ENCODE data around the gene CELF2.

CELF2 gene

GRCh38 chr10:11068861-11069633, 51.4 kb downstream of the CELF2 start:
- Histone ChIP-seq H3K4me1 (ENCODE audit: insufficient read depth, low read length) (peaks cover 17% of the 10 kb centered on the region), H3K36me3 (ENCODE audit: insufficient read depth, low read length) (no peaks in the 10 kb centered on the region), H3K9me3 (ENCODE audit: low read length) (no peaks in the 10 kb centered on the region), H3K9ac (ENCODE audit: low read length) (no peak overlapping the region), H3K27ac (ENCODE audit: low read depth, low read length) (no peak overlapping the region), H3K27me3 (ENCODE audit: control insufficient read depth in 1 of 2, insufficient read depth in 2 of 2, low read length in 2 of 2) (no peaks in the 10 kb centered on the region), H3K4me3 (ENCODE audit: low read depth in 1 of 2, low read length in 2 of 2) (no peak overlapping the region)

- Histone ChIP-seq H3K9me3 (ENCODE audit: low read length) (no peaks in the 10 kb centered on the region), H3K4me3 (ENCODE audit: low read depth in 1 of 2, low read length in 2 of 2) (no peak overlapping the region), H3K9ac (ENCODE audit: low read length) (no peak overlapping the region)
These were observed 55.7 kb downstream of the CELF2 start for GRCh38 chr10:11073410-11073809.

DNA sequence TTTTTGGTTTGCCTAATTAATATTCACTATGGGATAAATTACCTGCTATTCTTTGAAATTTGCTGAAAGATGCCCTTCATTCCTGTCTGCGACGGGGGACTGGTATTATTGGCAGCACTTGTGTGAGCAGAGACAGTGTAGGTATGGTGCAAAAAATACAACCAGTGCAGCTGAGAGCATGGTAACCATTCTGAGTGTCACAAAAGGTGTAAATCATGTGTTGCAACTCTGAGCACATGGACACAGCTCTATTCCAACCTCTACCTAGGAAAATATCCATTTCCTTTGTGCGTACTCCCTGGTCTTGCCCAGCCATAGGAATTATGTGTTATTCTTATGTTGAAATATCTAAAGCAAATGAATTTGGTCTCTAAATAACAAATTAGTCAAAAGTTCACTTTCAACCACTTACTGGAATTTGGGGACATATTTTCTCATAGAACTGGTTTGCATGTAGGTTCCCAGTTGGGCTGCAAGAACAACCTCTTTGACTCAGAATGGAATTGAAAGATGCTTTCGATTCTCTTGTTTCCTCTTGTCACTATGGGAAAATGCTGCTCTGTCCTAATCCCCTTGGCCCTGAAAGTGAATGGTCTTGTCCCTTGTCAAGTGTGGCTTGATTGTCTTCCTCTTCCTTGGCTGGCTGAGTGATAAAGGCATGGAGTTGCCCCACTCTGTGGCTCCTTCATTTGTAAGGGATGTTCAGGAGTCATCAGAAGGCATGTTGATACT, 57.0 kb downstream of the CELF2 start:
- Histone ChIP-seq H3K27ac (ENCODE audit: low read depth, low read length) (no peak overlapping the region), H3K4me3 (ENCODE audit: low read depth in 1 of 2, low read length in 2 of 2) (no peak overlapping the region), H3K4me1 (ENCODE audit: insufficient read depth, low read length) (peaks cover 14% of the 10 kb centered on the region), H3K27me3 (ENCODE audit: control insufficient read depth in 1 of 2, insufficient read depth in 2 of 2, low read length in 2 of 2) (no peaks in the 10 kb centered on the region), H3K9ac (ENCODE audit: low read length) (no peak overlapping the region), H3K9me3 (ENCODE audit: low read length) (no peaks in the 10 kb centered on the region), H3K36me3 (ENCODE audit: insufficient read depth, low read length) (no peaks in the 10 kb centered on the region)

More at GRCh38 chr10:11073410-11073809, 55.7 kb downstream of the CELF2 start:
- Histone ChIP-seq H3K4me1 (ENCODE audit: insufficient read depth, low read length) (peaks cover 14% of the 10 kb centered on the region), H3K27me3 (ENCODE audit: control insufficient read depth in 1 of 2, insufficient read depth in 2 of 2, low read length in 2 of 2) (no peaks in the 10 kb centered on the region), H3K27ac (ENCODE audit: low read depth, low read length) (no peak overlapping the region), H3K36me3 (ENCODE audit: insufficient read depth, low read length) (no peaks in the 10 kb centered on the region)

DNA sequence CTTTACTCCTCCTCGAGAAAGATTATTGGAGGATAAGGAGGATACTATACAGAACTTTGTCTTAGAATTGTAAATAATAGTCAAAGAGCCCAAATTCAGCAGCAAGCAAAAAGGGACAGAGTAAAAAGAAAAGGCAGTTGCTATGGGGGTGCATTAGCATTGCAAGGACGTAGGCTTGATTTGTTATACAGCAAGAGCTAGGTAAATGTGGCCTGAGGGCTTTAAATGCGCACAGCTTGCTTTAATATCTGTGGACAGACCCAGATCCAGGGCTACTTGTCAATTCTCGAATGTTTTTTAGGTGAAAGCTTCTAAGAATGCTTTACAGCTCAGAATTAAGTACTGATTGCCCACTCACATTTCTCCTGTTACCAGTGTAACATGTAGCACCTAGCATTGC, 58.5 kb downstream of the CELF2 start:
- Histone ChIP-seq H3K9me3 (ENCODE audit: low read length) (no peaks in the 10 kb centered on the region), H3K4me1 (ENCODE audit: insufficient read depth, low read length) (peaks cover 17% of the 10 kb centered on the region), H3K27me3 (ENCODE audit: control insufficient read depth in 1 of 2, insufficient read depth in 2 of 2, low read length in 2 of 2) (no peaks in the 10 kb centered on the region), H3K36me3 (ENCODE audit: insufficient read depth, low read length) (no peaks in the 10 kb centered on the region), H3K27ac (ENCODE audit: low read depth, low read length) (no peak overlapping the region), H3K9ac (ENCODE audit: low read length) (no peak overlapping the region), H3K4me3 (ENCODE audit: low read depth in 1 of 2, low read length in 2 of 2) (no peak overlapping the region)

DNA sequence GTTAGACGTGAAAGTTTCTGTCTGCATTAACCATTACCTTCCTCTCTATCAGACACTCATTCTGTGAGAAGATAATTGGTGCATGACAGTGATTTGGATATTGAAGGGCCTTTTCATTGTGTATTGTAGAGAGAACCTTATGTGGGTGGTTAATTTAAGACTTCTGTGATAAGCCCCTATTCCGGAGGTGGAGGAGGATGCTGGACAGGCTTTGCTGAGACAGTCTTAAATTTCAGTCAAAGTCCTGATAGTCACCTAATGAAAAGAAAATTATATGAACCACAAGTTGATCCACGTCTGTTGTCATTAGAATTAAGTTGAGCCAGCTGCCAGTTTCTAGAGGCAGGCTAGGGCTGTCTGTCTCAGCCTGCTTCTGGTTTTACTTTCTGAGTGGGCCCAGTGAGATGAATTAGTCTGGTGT, 62.9 kb downstream of the CELF2 start:
- Histone ChIP-seq H3K27ac (ENCODE audit: low read depth, low read length) (no peak overlapping the region), H3K9me3 (ENCODE audit: low read length) (no peaks in the 10 kb centered on the region), H3K27me3 (ENCODE audit: control insufficient read depth in 1 of 2, insufficient read depth in 2 of 2, low read length in 2 of 2) (no peaks in the 10 kb centered on the region), H3K4me1 (ENCODE audit: insufficient read depth, low read length) (peaks cover 14% of the 10 kb centered on the region), H3K4me3 (ENCODE audit: low read depth in 1 of 2, low read length in 2 of 2) (no peak overlapping the region), H3K9ac (ENCODE audit: low read length) (no peak overlapping the region), H3K36me3 (ENCODE audit: insufficient read depth, low read length) (no peaks in the 10 kb centered on the region)

DNA sequence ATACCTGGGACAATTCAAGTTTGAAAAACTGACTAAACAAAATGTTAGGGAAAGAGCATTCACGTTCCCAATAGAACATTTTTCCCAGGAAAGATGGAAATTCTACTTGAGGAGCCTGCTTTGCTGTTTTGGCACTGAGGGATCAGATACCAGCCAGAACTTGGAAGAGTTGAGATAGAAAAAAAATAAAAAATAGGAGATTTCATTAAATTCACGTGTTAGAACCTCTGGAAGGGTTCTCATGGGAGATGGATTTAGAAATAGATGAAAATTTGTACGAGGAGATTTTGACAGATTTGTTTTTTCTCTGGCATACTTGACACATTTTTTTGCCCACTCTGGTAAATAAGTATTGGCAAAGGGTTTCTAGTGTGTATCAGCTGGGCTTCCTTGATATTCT, 63.7 kb downstream of the CELF2 start:
- Histone ChIP-seq H3K36me3 (ENCODE audit: insufficient read depth, low read length) (no peaks in the 10 kb centered on the region), H3K4me3 (ENCODE audit: low read depth in 1 of 2, low read length in 2 of 2) (no peak overlapping the region), H3K9me3 (ENCODE audit: low read length) (no peaks in the 10 kb centered on the region), H3K27ac (ENCODE audit: low read depth, low read length) (no peak overlapping the region), H3K4me1 (ENCODE audit: insufficient read depth, low read length) (peaks cover 22% of the 10 kb centered on the region), H3K9ac (ENCODE audit: low read length) (no peak overlapping the region), H3K27me3 (ENCODE audit: control insufficient read depth in 1 of 2, insufficient read depth in 2 of 2, low read length in 2 of 2) (no peaks in the 10 kb centered on the region)

- no peak overlapping the region for H3K9ac ChIP-seq (ENCODE audit: low read length)
- no peak overlapping the region for H3K27ac ChIP-seq (ENCODE audit: low read depth, low read length)
- no peaks in the 10 kb centered on the region for H3K27me3 ChIP-seq (ENCODE audit: control insufficient read depth in 1 of 2, insufficient read depth in 2 of 2, low read length in 2 of 2)
- H3K36me3 ChIP-seq (ENCODE audit: insufficient read depth, low read length): no peaks in the 10 kb centered on the region
- H3K4me3 ChIP-seq (ENCODE audit: low read depth in 1 of 2, low read length in 2 of 2): no peak overlapping the region
- peaks cover 27% of the 10 kb centered on the region for H3K4me1 ChIP-seq (ENCODE audit: insufficient read depth, low read length)
- no peaks in the 10 kb centered on the region for H3K9me3 ChIP-seq (ENCODE audit: low read length)
These were observed 64.9 kb downstream of the CELF2 start for GRCh38 chr10:11082526-11082925.

GRCh38 chr10:11083051-11083450, 65.4 kb downstream of the CELF2 start:
- peaks cover 27% of the 10 kb centered on the region for H3K4me1 ChIP-seq (ENCODE audit: insufficient read depth, low read length)
- H3K4me3 ChIP-seq (ENCODE audit: low read depth in 1 of 2, low read length in 2 of 2): no peak overlapping the region
- no peak overlapping the region for H3K9ac ChIP-seq (ENCODE audit: low read length)
- H3K27ac ChIP-seq (ENCODE audit: low read depth, low read length): no peak overlapping the region
- no peaks in the 10 kb centered on the region for H3K9me3 ChIP-seq (ENCODE audit: low read length)
- H3K36me3 ChIP-seq (ENCODE audit: insufficient read depth, low read length): no peaks in the 10 kb centered on the region
- no peaks in the 10 kb centered on the region for H3K27me3 ChIP-seq (ENCODE audit: control insufficient read depth in 1 of 2, insufficient read depth in 2 of 2, low read length in 2 of 2)

- no peaks in the 10 kb centered on the region for H3K36me3 ChIP-seq (ENCODE audit: insufficient read depth, low read length)
- no peaks in the 10 kb centered on the region for H3K9me3 ChIP-seq (ENCODE audit: low read length)
- peaks cover 27% of the 10 kb centered on the region for H3K4me1 ChIP-seq (ENCODE audit: insufficient read depth, low read length)
- peak overlapping the region; percentile 17 for H3K27ac ChIP-seq (ENCODE audit: low read depth, low read length)
- no peak overlapping the region for H3K9ac ChIP-seq (ENCODE audit: low read length)
- no peak overlapping the region for H3K4me3 ChIP-seq (ENCODE audit: low read depth in 1 of 2, low read length in 2 of 2)
- no peaks in the 10 kb centered on the region for H3K27me3 ChIP-seq (ENCODE audit: control insufficient read depth in 1 of 2, insufficient read depth in 2 of 2, low read length in 2 of 2)
These were observed 67.9 kb downstream of the CELF2 start for GRCh38 chr10:11085545-11085944.

DNA sequence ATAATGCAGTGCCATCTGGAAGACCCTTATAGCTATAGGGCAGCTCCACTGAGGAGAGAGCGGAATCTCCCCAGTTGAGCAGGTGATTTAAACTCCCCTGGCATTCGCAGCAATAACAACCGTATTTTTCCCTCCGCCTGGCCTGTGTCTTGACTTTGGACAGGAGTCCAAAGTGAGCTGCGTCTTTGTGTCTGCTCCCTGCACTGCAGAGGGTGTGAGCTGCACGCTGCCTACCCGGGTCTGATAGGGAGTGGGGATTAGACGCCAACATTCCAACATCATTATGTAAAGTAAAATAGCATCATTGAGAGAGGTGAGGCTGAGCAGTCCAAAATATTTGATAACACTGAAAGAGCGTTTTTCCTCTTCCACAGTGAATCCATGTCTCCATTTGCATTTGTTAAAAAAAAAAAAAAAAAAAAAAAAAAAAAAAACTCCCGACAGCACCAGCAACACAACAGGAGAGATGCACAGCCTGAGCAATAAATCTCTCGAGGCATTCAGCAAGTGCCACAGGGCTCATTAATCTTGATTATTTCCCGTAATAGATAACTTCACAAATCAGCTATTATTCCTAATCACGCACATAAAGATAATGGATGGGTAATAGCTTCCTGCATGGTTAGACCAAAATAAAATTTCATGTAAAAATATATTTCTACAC, 68.6 kb downstream of the CELF2 start:
- H3K4me3 ChIP-seq (ENCODE audit: low read depth in 1 of 2, low read length in 2 of 2): peak overlapping the region in 1 of 2 donors; percentile 10
- H3K4me1 ChIP-seq (ENCODE audit: insufficient read depth, low read length): peaks cover 23% of the 10 kb centered on the region
- H3K27ac ChIP-seq (ENCODE audit: low read depth, low read length): peak overlapping the region; percentile 17

DNA sequence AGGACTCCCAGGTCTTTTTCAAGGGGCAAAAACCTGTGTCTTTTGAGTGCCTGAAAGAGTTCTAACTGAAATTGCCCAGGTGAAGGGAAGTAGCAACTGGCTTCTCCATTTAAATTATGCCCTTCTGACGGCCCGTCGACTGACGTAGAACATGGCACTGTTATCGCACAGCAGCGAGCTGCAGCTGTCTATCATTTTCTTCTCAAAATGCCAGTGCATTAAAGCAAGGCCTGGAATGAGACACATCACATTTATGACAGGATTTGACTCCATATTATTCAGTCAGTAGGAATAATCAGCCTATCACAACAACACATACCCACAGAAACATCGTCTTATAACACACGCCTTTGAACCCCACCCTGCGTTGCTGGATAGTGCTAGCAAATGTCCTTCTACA, 69.7 kb downstream of the CELF2 start:
- Histone ChIP-seq H3K27ac (ENCODE audit: low read depth, low read length) (no peak overlapping the region), H3K9me3 (ENCODE audit: low read length) (no peaks in the 10 kb centered on the region), H3K27me3 (ENCODE audit: control insufficient read depth in 1 of 2, insufficient read depth in 2 of 2, low read length in 2 of 2) (no peaks in the 10 kb centered on the region), H3K36me3 (ENCODE audit: insufficient read depth, low read length) (no peaks in the 10 kb centered on the region), H3K4me3 (ENCODE audit: low read depth in 1 of 2, low read length in 2 of 2) (no peak overlapping the region), H3K9ac (ENCODE audit: low read length) (no peak overlapping the region), H3K4me1 (ENCODE audit: insufficient read depth, low read length) (peaks cover 23% of the 10 kb centered on the region)

More for the DNA sequence above, 68.6 kb downstream of the CELF2 start:
- Histone ChIP-seq H3K36me3 (ENCODE audit: insufficient read depth, low read length) (no peaks in the 10 kb centered on the region), H3K9ac (ENCODE audit: low read length) (no peak overlapping the region), H3K9me3 (ENCODE audit: low read length) (no peaks in the 10 kb centered on the region), H3K27me3 (ENCODE audit: control insufficient read depth in 1 of 2, insufficient read depth in 2 of 2, low read length in 2 of 2) (no peaks in the 10 kb centered on the region)
